Neural progenitor cell (in vitro differentiated cells): ENCODE results near the gene SYNGR3.

Experiments
- CTCF ChIP-seq: fragments of 200-600 bp; sonication (generic); IDR thresholded peaks from 2 replicates; pipeline ENCODE4 v1.5.1; 2017; ENCODE audit warnings: antibody characterized with exemption, mild to moderate bottlenecking
- EZH2phosphoT487 ChIP-seq: fragments of 200-600 bp; sonication (generic); IDR thresholded peaks from 2 replicates; pipeline ENCODE4 v1.6.1; 2017; ENCODE audit warnings: antibody characterized with exemption

GRCh38 chr16:2035431-2036199, 45.8 kb downstream of the SYNGR3 start:
- TF ChIP-seq CTCF (no peak), EZH2phosphoT487 (no peak)
